ENCODE data around the gene CCDC88B.
"Not testable (repeated sequence)": the region's sequence is repeated elsewhere in the genome, so short reads cannot be mapped to it uniquely, and the experiment has no call there.

CCDC88B gene

DNA sequence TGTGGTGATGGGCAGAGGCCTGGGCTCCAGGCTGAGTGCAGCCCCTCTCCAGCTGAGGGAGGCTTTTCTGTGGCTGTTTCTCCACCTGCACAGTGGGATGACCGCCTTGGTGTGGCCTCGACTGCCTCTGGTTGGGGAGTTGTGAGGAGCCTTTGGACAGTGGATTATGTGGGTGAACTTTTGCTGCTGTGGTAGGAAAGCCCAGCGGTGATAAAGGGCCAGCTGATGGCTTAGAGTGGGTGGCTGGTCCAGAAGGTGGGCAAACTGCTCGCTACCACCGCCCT is 36.0 kb upstream of the CCDC88B start:
- in situ Hi-C loops (cut with MboI; ENCODE audit: low sequenced_read_pairs): no loop called here

DNA sequence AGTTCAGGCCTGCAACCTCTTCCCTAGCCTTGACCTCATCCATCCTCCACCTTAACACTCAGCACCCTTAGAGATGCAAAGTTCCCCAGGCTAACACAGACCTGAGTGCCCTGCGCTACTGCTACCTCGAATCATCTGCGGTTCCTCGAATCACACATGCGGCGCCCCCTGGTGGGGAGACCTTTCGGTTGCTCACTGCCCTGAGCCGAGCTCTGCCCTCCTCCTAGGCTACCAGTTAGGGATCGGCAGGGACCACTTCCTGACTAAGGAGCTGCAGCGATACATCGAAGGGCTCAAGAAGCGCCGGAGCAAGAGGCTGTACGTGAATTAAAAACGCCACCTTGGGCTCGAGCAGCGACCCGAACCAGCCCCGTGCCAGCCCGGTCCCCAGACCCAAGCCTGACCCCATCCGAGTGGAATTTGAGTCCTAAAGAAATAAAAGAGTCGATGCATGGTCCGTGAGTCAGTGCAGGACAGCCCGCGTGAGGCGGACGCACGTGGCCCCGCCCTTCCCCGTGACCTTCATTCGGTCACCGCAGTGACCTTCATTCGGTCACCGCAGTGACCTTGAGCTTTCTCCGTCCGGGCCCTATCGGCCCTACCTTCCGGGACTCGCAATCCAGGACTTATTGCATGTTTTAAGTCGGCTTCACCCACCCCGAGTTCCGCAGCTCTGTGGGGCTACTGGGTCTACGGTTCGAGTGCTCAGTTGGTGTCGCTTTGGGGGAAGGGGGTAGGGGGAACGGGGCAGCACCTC is 35.5 kb upstream of the CCDC88B start:
- in situ Hi-C loops (cut with MboI; ENCODE audit: low sequenced_read_pairs): no loop called here

DNA sequence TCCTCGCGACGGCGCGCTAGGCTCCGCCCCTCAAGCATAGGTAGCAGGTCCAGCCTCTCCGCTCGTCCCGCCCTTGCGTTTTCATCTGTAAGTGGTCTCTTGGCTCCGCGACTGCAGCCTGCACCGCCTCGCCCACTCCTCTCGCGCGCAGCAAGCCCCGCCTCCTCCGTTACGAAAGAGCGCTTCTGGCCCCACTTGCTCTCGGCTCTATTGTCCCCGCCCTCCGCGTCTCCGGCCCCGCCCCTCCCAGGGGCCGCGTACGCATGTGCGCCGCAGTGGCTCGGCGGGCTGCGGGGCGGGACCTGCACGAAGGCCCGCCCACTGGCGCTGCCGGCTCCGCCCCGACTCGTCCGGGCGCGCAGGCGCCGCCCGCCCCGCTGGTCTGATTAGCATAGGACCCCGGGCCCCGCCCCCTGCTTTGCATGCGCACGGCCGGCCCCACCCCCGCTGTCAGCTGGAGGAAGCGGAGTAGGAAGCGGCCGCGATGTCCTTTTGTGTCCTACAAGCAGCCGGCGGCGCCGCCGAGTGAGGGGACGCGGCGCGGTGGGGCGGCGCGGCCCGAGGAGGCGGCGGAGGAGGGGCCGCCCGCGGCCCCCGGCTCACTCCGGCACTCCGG is 34.8 kb upstream of the CCDC88B start, which contains the start of gene ESRRA:
Gene ESRRA, plus strand, starts transcription at position 450 of the 616 bp plus-strand sequence. CDS start 1,656 bp downstream, outside the sequence.
- in situ Hi-C loops (cut with MboI; ENCODE audit: low sequenced_read_pairs): no loop called here

DNA sequence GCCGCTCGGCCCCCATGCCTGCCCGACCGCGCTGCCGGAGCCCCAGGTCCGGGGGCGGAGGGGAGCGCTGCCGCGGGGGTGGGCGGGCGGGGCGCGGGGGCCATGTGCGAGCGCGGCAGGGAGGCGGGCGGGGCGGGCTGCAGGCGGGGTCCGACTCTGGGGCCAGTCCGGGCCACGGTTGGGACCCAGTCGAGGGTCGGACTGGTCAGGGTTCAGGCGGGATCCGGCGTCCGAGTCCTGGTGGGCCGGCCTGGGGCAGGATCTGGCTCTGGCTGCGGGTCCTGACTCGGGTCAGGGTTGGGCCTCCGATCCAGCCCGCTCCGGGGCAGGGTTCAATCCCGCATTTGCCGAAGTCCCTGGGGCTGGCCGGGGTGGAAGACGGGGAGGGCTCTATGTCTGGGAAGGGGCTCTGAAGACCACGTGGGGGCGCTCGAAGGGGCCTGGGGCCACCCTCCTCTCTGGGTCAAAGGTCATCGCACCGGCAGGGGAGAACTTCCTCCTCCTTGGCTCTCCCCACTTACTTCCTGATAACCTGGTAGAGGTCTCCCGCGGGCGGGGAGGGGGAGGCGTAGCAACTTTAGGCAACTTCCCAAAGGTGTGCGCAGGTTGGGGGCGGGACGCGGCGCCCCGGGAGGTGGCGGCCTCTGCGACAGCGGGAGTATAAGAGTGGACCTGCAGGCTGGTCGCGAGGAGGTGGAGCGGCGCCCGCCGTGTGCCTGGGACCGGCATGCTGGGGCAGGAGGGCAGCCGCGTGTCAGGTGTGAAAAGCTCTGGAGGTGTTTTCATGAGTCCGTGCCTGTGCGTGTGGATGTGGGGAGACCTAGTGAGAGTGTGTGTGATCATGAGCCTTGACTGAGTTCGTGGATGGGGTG is 34.1 kb upstream of the CCDC88B start:
- in situ Hi-C loops (cut with MboI; ENCODE audit: low sequenced_read_pairs): no loop called here

DNA sequence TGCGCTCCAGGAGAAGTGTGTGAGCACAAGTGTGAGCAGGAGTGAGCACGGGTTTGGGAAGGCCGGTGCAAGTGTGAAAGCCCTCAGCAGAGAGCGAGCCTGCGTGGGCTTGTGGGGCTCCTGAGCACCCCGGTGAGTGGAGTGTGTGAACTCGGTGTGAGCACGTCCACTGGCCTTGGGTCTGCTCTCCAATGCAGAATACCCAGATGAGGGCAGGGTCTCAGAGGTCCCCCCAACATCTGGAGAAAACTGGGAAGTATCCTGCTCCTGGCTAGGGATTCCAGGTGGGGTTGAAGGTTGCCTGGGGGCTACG is 33.5 kb upstream of the CCDC88B start:
- in situ Hi-C loops (cut with MboI; ENCODE audit: low sequenced_read_pairs): no loop called here

DNA sequence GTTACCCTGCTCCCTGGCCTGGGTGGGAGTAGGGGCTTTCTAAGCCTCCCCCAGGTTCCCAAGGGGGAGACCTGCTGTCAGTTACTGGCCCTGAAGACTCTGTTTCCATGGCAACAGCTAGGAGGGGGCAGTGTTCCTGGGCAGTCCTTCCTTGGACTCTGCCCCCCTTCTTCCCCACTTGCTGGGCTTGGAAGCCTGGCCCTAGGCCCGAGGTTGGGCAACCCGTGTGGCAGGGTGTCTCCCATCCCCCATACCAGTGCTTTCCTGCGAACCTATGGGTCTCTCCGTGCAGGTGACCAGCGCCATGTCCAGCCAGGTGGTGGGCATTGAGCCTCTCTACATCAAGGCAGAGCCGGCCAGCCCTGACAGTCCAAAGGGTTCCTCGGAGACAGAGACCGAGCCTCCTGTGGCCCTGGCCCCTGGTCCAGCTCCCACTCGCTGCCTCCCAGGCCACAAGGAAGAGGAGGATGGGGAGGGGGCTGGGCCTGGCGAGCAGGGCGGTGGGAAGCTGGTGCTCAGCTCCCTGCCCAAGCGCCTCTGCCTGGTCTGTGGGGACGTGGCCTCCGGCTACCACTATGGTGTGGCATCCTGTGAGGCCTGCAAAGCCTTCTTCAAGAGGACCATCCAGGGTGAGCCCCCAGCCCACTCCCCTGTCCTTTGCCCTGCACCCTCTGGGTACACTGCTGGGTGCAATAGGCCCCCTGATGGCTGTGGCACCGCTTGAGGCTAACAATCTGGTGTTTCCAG is 33.0 kb upstream of the CCDC88B start:
- in situ Hi-C loops (cut with MboI; ENCODE audit: low sequenced_read_pairs): no loop called here

DNA sequence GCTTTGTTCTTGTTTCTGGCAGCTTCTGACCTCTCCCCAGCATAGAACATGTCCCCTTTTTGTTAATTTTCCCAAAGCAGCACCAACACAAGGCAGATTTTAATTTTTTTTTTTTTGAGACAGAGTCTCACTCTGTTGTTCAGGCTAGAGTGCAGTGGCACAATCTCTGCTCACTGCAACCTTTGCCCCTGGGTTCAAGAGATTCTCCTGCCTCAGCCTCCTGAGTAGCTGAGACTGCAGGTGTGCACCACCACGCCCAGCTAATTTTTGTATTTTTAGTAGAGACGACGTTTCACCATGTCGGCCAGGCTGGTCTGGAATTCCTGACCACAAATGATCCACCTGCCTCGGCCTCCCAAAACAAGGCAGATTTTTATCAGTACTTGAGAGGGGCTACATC is 32.2 kb upstream of the CCDC88B start:
- in situ Hi-C loops (cut with MboI; ENCODE audit: low sequenced_read_pairs): not testable (repeated sequence)

DNA sequence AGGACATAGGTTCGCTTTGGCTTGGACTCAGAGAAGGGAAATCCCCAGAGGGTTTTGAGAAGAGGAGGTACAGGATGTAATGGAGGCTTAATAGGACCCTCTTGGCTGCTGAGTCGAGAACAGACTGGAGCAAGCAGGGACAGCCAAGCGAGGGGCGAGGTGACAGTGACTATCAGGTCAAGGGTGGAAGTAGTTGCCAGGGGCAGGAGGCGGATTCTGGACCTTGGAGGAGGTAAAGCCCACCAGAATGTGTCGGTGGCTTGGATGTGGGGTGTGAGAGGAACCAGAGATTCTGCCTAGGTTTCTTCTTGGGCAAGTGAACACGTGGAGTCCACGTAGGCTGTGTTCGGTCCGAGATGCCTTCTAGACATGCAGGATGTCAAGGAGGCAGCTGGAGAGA is 27.1 kb upstream of the CCDC88B start:
- in situ Hi-C loops (cut with MboI; ENCODE audit: low sequenced_read_pairs): no loop called here

DNA sequence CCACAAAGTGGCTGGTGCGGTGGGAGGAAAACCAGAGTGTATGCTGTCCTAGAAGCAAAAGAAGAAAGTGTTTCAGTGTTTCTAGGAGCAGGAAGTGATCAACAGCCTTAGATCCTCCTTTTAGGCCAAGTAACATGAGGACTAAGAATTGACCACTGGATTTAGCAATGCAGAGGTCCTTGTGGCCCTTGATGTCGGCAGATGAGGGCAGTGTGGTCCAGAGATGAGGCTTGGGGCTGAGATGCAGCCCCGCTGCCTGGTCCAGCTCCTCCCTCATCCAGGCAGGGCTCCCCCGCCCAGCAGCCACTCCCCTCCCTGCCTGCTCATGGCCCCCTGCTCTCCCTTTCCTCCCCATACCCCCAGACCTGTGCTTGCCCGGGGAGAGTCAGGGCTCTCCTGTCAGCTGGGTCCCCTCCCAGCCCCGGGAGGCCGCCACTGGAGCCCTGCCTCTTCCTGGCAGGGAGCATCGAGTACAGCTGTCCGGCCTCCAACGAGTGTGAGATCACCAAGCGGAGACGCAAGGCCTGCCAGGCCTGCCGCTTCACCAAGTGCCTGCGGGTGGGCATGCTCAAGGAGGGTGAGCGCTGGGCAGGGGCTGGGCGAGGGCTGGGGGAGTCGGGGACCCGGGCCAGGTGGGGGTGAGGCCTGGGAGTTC is 26.4 kb upstream of the CCDC88B start:
- in situ Hi-C loops (cut with MboI; ENCODE audit: low sequenced_read_pairs): no loop called here

DNA sequence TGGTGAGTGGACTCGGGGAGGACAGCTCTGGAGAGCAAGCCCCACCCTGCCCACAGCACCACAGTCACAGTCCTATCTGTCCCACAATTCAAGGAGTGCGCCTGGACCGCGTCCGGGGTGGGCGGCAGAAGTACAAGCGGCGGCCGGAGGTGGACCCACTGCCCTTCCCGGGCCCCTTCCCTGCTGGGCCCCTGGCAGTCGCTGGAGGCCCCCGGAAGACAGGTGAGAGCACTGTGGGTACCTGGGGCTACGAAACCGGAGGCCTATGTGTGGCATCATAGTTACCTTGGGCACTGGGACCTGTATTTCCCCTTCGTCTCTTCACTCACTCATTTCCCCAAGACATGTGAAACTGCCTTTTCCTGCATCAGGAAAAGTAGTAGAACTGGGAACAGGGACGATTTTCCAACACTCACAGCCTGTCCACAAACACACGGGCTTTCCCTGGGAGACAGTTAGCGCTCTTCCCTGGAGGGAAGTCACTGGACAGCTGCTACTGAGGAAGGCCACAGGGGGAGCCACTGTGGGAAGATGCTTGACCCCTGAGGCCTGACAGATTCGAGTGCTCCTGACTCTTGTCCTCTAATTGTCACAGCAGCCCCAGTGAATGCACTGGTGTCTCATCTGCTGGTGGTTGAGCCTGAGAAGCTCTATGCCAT is 25.7 kb upstream of the CCDC88B start:
- in situ Hi-C loops (cut with MboI; ENCODE audit: low sequenced_read_pairs): no loop called here

DNA sequence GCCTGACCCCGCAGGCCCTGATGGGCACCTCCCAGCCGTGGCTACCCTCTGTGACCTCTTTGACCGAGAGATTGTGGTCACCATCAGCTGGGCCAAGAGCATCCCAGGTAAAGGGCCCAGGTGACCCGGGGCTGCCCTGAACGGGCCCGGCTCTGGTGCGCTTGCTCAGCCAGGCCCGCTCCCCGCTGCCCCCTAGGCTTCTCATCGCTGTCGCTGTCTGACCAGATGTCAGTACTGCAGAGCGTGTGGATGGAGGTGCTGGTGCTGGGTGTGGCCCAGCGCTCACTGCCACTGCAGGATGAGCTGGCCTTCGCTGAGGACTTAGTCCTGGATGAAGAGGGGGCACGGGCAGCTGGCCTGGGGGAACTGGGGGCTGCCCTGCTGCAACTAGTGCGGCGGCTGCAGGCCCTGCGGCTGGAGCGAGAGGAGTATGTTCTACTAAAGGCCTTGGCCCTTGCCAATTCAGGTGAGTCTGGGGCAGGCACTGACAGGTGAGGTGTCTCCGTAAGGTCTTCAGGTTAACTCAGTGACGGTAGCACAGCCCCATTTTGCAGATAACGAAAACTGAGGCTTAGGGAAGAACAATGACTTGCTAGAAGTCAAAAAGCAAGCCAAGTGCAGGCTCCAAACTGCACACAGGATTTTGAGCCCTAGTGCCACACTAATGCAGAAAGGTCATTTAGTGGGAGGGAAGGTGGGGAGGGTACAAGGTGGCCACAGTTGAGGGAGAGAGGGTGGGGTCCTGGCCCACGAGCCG is 25.0 kb upstream of the CCDC88B start:
- in situ Hi-C loops (cut with MboI; ENCODE audit: low sequenced_read_pairs): no loop called here

DNA sequence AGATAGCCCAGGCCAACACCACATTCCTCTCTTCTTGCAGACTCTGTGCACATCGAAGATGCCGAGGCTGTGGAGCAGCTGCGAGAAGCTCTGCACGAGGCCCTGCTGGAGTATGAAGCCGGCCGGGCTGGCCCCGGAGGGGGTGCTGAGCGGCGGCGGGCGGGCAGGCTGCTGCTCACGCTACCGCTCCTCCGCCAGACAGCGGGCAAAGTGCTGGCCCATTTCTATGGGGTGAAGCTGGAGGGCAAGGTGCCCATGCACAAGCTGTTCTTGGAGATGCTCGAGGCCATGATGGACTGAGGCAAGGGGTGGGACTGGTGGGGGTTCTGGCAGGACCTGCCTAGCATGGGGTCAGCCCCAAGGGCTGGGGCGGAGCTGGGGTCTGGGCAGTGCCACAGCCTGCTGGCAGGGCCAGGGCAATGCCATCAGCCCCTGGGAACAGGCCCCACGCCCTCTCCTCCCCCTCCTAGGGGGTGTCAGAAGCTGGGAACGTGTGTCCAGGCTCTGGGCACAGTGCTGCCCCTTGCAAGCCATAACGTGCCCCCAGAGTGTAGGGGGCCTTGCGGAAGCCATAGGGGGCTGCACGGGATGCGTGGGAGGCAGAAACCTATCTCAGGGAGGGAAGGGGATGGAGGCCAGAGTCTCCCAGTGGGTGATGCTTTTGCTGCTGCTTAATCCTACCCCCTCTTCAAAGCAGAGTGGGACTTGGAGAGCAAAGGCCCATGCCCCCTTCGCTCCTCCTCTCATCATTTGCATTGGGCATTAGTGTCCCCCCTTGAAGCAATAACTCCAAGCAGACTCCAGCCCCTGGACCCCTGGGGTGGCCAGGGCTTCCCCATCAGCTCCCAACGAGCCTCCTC is 24.1 kb upstream of the CCDC88B start:
- in situ Hi-C loops (cut with MboI; ENCODE audit: low sequenced_read_pairs): not testable (repeated sequence)

DNA sequence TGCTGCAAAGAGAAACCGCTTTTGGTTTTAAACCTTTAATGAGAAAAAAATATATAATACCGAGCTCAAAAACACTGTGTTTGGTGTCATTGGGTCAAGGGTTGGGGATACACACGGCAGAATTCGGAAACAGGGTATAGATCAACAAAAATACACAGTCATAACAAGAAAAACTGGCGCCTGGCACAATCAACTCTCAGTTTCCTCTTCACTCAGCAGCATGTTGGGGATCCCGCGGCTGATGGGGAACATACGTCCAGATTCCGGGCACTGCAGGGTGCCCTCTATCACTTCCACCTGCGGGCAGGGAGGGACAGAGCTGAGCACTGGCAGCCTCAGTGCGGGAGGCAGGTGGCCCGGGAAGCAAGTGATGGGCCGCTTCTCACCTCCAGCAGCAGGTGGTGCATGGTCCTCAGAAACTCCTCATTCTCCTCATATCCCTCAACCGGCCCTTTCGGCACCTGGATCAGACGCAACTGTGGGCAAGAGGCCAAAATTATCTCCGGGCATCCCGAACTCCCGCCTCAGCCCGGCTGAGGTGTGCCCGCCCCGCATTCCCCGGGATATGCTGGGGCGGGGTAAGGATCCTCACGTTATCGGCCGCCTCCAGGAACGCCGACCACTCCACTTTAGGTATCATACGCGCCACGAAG is 23.2 kb upstream of the CCDC88B start:
- in situ Hi-C loops (cut with MboI; ENCODE audit: low sequenced_read_pairs): no loop called here

DNA sequence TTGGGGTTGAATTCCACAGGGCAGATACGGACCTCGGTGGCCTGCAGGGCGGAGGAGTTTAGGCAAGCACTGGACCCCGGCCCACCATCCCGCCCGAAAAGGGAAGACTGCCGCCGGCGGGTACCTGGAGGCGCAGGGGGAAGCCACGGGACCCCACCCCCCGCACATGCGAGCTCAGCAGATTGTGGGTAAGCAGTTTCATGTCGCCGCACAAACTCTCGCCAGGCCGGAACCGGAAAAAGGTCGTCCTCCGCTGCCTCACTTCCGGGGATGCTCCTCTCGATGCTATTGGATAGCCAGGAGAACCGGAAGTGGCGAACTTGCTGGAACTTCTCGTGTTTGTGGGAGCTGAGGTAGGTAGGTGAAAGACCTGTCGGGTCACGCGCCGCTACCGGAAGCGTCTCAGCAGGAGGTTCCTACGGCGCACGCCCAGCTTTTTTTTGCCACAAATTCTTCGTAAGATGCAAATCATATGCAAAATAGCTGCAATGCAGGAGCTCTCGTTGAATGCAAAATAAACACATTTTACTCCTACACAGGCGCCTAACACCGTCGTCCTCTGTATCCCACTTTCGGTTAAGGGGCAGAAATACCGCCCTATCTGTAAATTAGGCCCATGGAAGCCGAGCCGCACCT is 22.6 kb upstream of the CCDC88B start, which contains the start of gene TRMT112:
Gene TRMT112, minus strand, starts transcription at position 235 of the 636 bp plus-strand sequence. Its CDS starts 33 bp downstream, at position 202.
- in situ Hi-C loops (cut with MboI; ENCODE audit: low sequenced_read_pairs): no loop called here

DNA sequence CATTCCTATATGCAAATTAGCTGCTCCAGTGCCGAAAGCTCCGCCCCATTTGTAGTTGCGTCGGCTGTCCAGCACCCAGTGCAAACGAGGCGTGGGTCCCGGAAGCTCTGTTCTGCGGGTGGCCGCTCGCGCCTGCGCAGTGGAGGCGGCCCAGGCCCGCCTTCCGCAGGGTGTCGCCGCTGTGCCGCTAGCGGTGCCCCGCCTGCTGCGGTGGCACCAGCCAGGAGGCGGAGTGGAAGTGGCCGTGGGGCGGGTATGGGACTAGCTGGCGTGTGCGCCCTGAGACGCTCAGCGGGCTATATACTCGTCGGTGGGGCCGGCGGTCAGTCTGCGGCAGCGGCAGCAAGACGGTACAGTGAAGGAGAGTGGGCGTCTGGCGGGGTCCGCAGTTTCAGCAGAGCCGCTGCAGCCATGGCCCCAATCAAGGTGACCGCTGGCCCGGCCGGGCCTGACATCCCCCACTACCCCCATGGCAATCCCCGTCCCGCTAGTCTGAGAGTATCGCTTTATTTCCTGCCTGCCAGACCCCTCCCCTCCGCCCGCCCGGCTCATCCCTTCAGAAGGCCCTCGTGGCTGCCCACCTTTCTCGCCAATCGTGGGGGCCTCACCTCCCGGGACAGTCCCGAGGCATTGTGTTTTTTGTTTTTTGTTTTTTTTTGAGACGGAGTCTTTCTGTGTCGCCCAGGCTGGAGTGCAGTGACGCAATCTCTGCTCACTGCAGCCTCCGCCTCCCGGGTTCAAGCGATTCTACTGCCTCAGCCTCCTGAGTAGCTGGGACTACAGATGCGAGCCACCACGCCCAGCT is 21.8 kb upstream of the CCDC88B start, which contains the start of gene PRDX5:
Gene PRDX5, plus strand, starts transcription at position 161 of the 805 bp plus-strand sequence. Its CDS starts 95 bp downstream, at position 256.
- in situ Hi-C loops (cut with MboI; ENCODE audit: low sequenced_read_pairs): no loop called here

All from HL-60/S4 treated with phorbol 12-myristate 13-acetate at 8.2 ng/mL for 4 days and 3 days (cell line).